Natural killer cell treated with Interleukin-12 subunit alpha and Interleukin-12 subunit beta and Interleukin-15 and Interleukin-18, amount 100 ng/mL, for 72 hours (primary cell): ENCODE measurements around the gene PCP4. TPM values are rescaled to one million over a fixed set of nuclear protein-coding genes. Genes with fewer than 3 reads are reported as not detected.

Experiments used
- total RNA-seq, 2 donors: library from RNA; stranded (reverse); gene quantifications; one replicate each; pipeline ENCODE4 v1.2.3, GENCODE V29; 2022

The PCP4 gene
- total RNA-seq, 2 donors from 2014 or later, result not detected

Other genes with a start within 250 kb of the PCP4 start
- gene IGSF5, start 122.3 kb upstream of the PCP4 start, total RNA-seq, result not detected